HT-29 (cell line): ENCODE data around the gene BDKRB1. TPM values are rescaled to one million over a fixed set of nuclear protein-coding genes. Genes with fewer than 3 reads are reported as not detected.
"Not testable (repeated sequence)": the region's sequence is repeated elsewhere in the genome, so short reads cannot be mapped to it uniquely, and the experiment has no call there.

Experiments
- DNase-seq: peaks from one replicate; pipeline ENCODE4 v3.0.0-alpha.2; 2015; ENCODE audit warnings: low spot score
- total RNA-seq: library from RNA; depleted of rRNA; stranded (reverse); fragments of >200 nt; shearing (Covaris generic); gene quantifications from 2 replicates; pipeline ENCODE4 v1.2.3, GENCODE V29; 2014

The BDKRB1 gene
- total RNA-seq, 1 experiment from 2014 or later, result not detected

GRCh38 chr14:96233661-96234060, 22.3 kb upstream of the BDKRB1 start:
- no peak for DNase-seq

GRCh38 chr14:96235426-96235825, 20.6 kb upstream of the BDKRB1 start:
- no peak for DNase-seq

DNA sequence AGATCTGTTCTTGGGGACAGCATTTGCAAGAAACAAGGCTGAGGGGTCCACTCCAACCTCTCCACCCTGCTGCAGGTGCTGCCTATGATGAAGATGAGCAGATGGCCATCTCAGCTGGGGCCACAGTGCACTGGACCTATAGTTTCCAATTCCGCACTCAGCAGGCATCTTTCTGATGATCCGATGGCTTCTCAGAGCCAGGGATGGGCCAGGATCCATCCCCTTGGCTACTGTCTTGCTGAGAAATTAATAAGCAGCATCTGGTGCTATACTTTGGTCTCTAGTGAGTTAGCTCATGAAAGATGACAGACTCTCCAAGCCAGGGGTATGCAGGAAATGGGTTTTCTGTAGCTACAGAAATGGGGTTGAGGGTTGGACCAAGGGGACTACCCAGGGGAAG, 18.4 kb upstream of the BDKRB1 start:
- no peak for DNase-seq

- no peak for DNase-seq
Measured at GRCh38 chr14:96238676-96239265, 17.2 kb upstream of the BDKRB1 start.

GRCh38 chr14:96239711-96240141, 16.3 kb upstream of the BDKRB1 start:
- DNase-seq, result peak; percentile 29

- no peak for DNase-seq
Measured at GRCh38 chr14:96240641-96241040, 15.4 kb upstream of the BDKRB1 start.

DNA sequence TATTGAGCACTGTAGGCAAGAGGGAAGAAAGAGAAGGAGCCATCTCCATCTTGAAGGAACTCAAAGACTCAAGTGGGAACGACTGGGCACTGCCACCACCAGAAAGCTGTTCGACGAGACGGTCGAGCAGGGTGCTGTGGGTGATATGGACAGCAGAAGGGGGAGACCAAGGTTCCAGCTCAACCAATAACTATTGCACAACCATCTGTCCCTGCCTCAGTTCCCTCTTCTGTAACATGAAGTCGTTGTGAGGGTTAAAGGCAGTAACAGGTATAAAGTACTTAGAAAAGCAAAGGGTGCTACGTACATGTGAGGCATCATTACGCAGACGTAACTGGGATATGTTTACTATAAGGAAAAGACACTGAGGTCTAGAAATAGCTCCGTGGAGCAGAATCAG, 13.9 kb upstream of the BDKRB1 start:
- DNase-seq, result no peak

GRCh38 chr14:96243785-96244184, 12.2 kb upstream of the BDKRB1 start:
- DNase-seq, result no peak

- DNase-seq, result not testable (repeated sequence)
Measured at GRCh38 chr14:96245074-96245473, 10.9 kb upstream of the BDKRB1 start.

DNA sequence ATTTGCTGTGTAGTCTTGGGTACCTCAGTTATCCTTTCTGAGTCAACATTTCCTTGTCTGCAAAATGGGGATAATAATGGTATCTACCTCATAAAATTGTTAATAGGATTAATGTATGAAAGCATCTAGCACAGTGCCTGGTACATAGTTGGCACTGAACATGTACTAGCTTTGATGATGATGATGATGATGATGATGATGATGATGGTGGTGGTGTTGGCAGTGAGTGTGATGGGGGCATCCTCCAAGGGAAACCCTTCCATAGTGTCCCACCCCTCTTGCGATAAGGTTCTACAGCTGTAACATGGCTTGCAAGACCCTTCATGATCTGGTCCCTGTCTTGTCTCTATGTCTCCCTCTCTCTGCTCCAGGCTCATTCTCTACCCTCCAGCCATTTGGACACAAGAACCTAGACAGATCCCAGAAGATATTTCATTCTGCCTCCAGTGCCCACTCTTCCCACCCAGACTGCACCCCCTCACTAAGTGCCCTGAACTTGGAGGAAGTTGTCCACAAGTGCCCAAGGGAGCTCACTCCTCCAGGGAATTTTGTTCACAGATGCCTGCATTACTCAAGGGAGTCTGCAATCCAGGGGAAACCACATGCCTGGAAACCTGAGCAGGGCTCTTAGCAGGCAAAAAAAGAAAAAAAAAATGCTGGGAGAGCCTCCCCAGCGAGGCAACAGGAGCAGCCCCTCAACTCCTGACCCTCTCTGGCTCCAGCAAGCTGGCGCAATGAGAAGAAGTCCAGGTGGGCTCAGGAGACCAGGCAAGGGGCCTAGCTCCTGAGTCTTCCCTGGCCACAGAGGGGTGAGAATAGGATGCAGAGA, 10.1 kb upstream of the BDKRB1 start:
- no peak for DNase-seq

GRCh38 chr14:96246539-96246847, 9.5 kb upstream of the BDKRB1 start:
- DNase-seq, result no peak

- DNase-seq, result no peak
Measured at GRCh38 chr14:96247031-96247430, 9.0 kb upstream of the BDKRB1 start.

DNA sequence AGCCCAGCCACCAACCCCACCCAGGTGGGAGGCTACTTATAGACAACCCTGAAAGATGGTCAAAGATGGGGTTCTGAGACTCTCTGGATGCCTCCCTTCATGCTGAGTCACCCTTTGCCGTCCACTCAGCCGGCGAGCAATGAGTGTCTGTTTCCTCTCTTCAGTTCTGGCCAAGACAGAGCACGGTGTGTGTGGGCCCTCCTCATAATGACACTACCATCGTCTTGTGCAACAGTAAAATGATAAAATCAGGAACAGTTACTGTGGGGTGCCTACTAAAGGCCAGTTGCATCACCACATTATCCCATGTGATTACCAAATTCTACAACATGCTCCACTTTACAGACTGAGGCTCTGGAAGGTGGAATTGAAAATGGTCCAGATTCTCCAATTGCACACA, 7.0 kb upstream of the BDKRB1 start:
- no peak for DNase-seq

DNA sequence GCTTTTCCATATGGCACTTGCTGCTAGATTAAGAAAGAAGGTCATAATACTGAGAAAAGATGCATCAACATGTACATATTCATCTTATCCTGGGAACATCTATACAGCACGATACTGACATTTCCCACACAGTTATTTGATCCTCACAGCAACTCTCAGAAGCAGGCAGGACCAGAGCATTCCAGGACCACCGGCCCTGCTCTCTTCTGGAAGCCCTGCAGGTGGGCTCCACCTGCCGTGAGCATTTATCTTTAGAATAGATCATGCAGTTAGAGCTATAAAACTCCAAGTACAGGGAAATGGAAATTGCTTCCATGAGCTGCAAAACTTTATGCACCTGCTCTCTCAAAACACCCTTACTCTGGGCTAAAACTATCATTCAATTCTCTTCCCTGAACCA, 5.5 kb upstream of the BDKRB1 start:
- DNase-seq, result no peak

DNA sequence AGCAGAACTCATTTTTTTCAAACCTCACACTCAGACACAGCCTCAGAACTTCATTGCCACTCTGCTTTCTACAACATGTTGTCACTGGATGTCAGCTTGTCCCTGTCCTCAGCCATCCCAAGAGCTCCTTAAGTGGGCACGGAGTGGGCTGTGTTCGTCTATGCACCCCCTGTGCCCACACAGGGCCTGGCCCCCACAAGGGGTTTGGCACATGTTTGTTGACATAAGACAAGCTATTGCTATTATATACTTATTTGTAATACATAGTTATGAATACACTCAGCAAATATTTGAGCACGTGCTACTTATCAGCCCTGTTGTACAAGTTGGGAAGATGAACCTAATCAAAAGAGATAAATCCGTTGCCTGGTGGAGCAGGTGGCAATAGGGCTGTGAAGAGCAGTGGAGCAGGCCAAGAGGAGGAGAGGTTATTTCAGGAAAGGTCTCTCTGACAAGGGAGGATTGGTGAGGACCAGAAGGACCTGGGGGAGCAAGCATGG, 4.3 kb upstream of the BDKRB1 start:
- no peak for DNase-seq

DNA sequence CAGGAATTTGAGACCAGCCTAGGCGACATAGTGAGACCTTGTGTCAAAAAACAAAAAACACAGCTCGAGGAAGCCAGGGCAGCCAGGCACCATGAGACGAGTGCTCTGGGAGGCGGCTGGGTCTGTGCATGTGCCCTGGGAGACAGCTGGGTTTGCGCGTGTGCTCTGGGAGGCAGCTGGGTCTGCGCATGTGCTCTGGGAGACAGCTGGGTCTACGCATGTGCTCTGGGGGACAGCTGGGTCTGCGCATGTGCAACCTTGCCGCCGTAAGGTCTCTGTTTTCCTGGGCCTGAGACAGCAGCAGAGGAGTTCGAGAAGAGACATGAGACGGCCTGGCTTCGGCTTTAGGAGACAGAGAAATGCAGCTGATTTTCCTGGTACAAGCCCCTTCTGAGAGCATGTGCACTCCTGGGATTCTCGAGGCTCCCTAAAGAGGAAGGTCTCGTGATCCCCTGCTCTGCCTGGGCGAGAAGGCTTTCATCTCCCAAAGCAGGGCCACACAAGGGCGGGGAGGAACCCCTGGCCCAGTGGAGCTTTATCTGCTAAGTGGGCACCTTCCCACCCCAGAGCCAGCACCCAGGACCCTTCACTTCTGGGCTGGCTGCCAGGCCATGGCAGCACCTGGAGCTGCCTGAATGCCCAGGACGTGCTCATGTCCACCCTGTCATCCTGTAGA, 3.5 kb upstream of the BDKRB1 start:
- no peak for DNase-seq

DNA sequence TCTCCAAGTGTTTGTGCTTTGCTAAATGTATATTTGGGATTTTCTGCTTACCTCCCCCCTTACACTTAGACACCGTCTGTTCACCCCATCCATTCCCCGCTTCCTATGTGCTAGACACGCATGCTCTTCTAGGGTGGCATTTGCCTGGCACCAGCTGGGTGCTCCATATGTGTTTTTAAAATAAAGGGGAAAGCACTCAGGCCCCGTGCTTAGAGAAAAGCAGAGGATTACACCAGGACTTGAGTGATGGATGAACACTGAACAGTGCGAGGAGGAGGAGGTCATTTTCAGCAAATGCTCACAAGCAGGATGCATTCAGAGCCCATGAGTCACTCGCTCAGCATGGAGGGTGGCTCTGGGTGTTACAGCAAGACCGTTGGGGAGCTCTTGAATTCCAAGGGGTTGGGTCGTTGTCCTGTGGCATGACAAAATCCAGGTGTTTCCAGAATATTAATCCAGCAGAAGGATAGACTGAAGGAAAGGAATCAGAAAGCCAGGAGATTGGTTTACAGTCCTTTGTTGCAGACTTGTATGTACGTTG, 2.9 kb upstream of the BDKRB1 start:
- DNase-seq, result no peak

GRCh38 chr14:96254687-96255086, 1.3 kb upstream of the BDKRB1 start:
- DNase-seq, result no peak

DNA sequence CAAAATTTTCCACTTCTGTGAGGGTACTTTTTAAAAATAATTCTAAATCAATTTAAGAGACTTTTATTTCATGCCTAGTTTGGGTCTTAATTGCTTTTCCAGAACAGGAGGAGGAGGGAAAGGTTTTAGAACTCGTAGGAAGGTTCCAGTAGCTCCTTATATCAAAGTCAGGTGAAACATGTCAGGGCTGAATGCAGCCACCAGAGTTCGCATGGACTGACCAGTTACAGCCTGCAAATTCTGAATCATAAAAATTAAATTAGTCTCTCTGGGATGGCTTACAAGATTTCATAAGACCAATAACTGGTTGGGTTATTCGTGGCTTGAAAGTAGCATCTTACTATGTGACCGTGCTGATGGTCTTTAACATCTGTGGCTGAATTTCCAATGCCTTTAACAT, 397 bp downstream of the BDKRB1 start:
- no peak for DNase-seq

DNA sequence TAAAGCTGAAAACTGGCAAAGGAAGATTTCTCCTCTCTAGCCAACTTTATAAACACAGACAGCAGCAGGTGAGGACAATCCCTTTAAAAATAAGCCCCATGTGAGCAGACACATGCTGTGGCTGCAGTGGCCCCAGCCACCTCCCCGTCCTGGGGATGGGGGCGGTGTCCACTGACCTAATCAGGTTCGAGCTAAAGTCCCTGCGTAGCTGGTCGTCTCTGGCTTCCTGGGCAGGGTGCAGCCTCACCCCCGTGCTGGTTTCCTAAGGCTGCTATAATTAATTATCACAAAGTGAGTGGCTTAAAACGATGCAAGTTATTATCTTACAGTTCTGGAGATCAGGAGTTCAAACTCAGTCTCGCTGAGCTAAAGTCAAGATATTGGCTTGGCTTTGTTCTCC, 1.0 kb downstream of the BDKRB1 start:
- DNase-seq, result no peak

DNA sequence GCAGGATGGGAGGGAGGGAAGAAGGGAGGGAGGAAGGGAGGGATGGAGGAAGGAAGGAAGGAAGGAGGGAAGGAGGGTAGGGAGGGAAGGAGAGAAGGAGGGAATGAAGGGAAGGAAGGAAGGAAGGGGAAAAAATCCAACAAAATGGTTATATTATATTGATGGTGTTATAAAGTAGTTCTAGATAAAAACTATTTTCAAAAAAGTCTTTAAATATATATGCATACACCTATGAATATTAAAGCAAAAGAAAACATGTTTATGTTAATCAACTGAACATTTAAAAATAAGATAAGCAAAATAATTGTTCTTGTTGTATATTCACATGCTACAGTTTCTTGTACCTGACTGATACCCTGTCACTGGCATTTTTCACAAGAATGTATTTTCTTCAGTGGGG, 1.9 kb downstream of the BDKRB1 start:
- no peak for DNase-seq

DNA sequence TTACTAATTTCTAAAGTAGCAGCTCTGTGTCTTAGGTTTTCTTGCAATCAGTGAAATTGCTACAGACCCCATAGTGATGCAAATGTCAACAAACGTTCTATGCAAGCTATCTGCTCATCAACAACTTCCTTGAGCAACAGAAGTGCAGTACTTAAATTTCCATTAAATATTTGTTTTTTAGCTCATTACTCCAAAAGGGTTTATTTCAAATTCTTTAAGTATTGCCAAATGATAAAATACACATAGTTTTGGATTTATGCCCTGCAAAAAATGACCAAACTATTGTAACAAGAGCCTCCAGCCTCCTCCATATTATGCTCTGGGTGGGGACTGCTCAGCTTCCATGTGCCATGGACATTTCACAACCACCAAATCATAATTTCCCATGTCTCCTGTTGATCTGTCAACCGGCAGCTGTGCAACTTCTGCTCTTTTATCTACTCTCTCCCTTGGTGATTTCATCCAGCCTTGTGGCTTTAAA, 4.4 kb downstream of the BDKRB1 start:
- no peak for DNase-seq
